Liver (tissue), 3 donors: Measurements from ENCODE around the gene KCNE5.

Experiments
- CTCF ChIP-seq: fragments of 150-350 bp; IDR thresholded peaks from 2 replicates; pipeline ENCODE4 v1.5.1; 2017; ENCODE audit warnings: improper control_type of control experiment, low read depth, low read length; ENCODE audit not compliant: missing input control
- GABPA ChIP-seq, 2 donors: IDR thresholded peaks in 1 of 2; conservative IDR thresholded peaks in 1 of 2; 2 replicates each; pipeline ENCODE4 v1.6.1; 2016; ENCODE audit warnings: antibody characterized with exemption in 2 of 2, mild to moderate bottlenecking in 1 of 2, moderate library complexity in 1 of 2
- JUND ChIP-seq, 2 donors: IDR thresholded peaks; 2 replicates each; pipeline ENCODE4 v1.6.1; 2016; ENCODE audit warnings: antibody characterized with exemption in 2 of 2
- REST ChIP-seq: IDR thresholded peaks from 2 replicates; pipeline ENCODE4 v1.6.1; 2016; ENCODE audit warnings: antibody characterized with exemption, mild to moderate bottlenecking
- SP1 ChIP-seq: IDR thresholded peaks from 2 replicates; pipeline ENCODE4 v1.6.1; 2018; ENCODE audit warnings: antibody characterized with exemption, mild to moderate bottlenecking
- ZBTB33 ChIP-seq: IDR thresholded peaks from 2 replicates; pipeline ENCODE4 v1.6.1; 2016; ENCODE audit warnings: antibody characterized with exemption
- donor health status: healthy.
- donor health status: healthy.

GRCh38 chrX:109672239-109672638 lies 47.3 kb upstream of the KCNE5 start:
- no peak for TF ChIP-seq GABPA (IDR thresholded peaks at IDR 0.05 in 1 of 2, conservative IDR thresholded peaks at IDR 0.05 in 1 of 2)
- TF ChIP-seq ZBTB33 = no peak
- no peak for TF ChIP-seq JUND (IDR thresholded peaks at IDR 0.05)
- no peak for TF ChIP-seq SP1
- TF ChIP-seq CTCF = no peak
- no peak for TF ChIP-seq REST
